ENCODE data around the gene PPP1R12B.
"Not testable (repeated sequence)": the region's sequence is repeated elsewhere in the genome, so short reads cannot be mapped to it uniquely, and the experiment has no call there.

Gene PPP1R12B

GRCh38 chr1:202361701-202362100 is 13.2 kb downstream of the PPP1R12B start:
- no peak for TF ChIP-seq CTCF (IDR thresholded peaks at IDR 0.05; ENCODE audit: low read depth, low read length, missing control alignments)
- no peak overlapping the region for H3K27ac ChIP-seq

GRCh38 chr1:202362212-202362611 is 13.7 kb downstream of the PPP1R12B start:
- H3K36me3 ChIP-seq (replicated peaks): no peaks in the 10 kb centered on the region
- H3K4me3 ChIP-seq (ENCODE audit: low read depth, low read length): no peak overlapping the region
- no peak for TF ChIP-seq CTCF (IDR thresholded peaks at IDR 0.05; ENCODE audit: low read depth, low read length, missing control alignments)
- H3K27ac ChIP-seq: no peak overlapping the region
- H3K27me3 ChIP-seq (replicated peaks): no peaks in the 10 kb centered on the region
- in situ Hi-C loops (cut with HindIII; ENCODE audit: low pct_ligation_motif_present, low sequenced_read_pairs): no loop called here
- no peak for DNase-seq

More at GRCh38 chr1:202361701-202362100, 13.2 kb downstream of the PPP1R12B start:
- in situ Hi-C loops (cut with HindIII; ENCODE audit: low pct_ligation_motif_present, low sequenced_read_pairs): no loop called here
- DNase-seq: no peak
- H3K27me3 ChIP-seq (replicated peaks): no peaks in the 10 kb centered on the region
- H3K36me3 ChIP-seq (replicated peaks): no peaks in the 10 kb centered on the region
- no peak overlapping the region for H3K4me3 ChIP-seq (ENCODE audit: low read depth, low read length)

- H3K36me3 ChIP-seq (replicated peaks): no peaks in the 10 kb centered on the region
- no peak for TF ChIP-seq CTCF (IDR thresholded peaks at IDR 0.05; ENCODE audit: low read depth, low read length, missing control alignments)
- no peak overlapping the region for H3K27ac ChIP-seq
- in situ Hi-C loops (cut with HindIII; ENCODE audit: low pct_ligation_motif_present, low sequenced_read_pairs): no loop called here
- no peak for DNase-seq
- H3K27me3 ChIP-seq (replicated peaks): no peaks in the 10 kb centered on the region
- no peak overlapping the region for H3K4me3 ChIP-seq (ENCODE audit: low read depth, low read length)
Measured at GRCh38 chr1:202365092-202365815, 16.8 kb downstream of the PPP1R12B start.

GRCh38 chr1:202367271-202367670 is 18.8 kb downstream of the PPP1R12B start:
- Histone ChIP-seq H3K4me3 (ENCODE audit: low read depth, low read length) (no peak overlapping the region), H3K27me3 (replicated peaks) (no peaks in the 10 kb centered on the region), H3K36me3 (replicated peaks) (no peaks in the 10 kb centered on the region), H3K27ac (no peak overlapping the region)
- no peak for DNase-seq
- no peak for TF ChIP-seq CTCF (IDR thresholded peaks at IDR 0.05; ENCODE audit: low read depth, low read length, missing control alignments)
- in situ Hi-C loops (cut with HindIII; ENCODE audit: low pct_ligation_motif_present, low sequenced_read_pairs): no loop called here

GRCh38 chr1:202370906-202371305 is 22.4 kb downstream of the PPP1R12B start:
- in situ Hi-C loops (cut with HindIII; ENCODE audit: low pct_ligation_motif_present, low sequenced_read_pairs); H3K27me3 ChIP-seq (replicated peaks); DNase-seq; H3K27ac ChIP-seq; H3K36me3 ChIP-seq (replicated peaks); H3K4me3 ChIP-seq (ENCODE audit: low read depth, low read length): not testable (repeated sequence)

GRCh38 chr1:202374099-202374498 is 25.6 kb downstream of the PPP1R12B start:
- DNase-seq: no peak
- no peaks in the 10 kb centered on the region for H3K27me3 ChIP-seq (replicated peaks)
- no peak overlapping the region for H3K27ac ChIP-seq
- H3K4me3 ChIP-seq (ENCODE audit: low read depth, low read length): no peak overlapping the region
- no peaks in the 10 kb centered on the region for H3K36me3 ChIP-seq (replicated peaks)
- TF ChIP-seq CTCF (IDR thresholded peaks at IDR 0.05; ENCODE audit: low read depth, low read length, missing control alignments): no peak
- in situ Hi-C loops (cut with HindIII; ENCODE audit: low pct_ligation_motif_present, low sequenced_read_pairs): no loop called here

GRCh38 chr1:202375175-202375574 is 26.7 kb downstream of the PPP1R12B start:
- H3K27ac ChIP-seq; H3K4me3 ChIP-seq (ENCODE audit: low read depth, low read length); in situ Hi-C loops (cut with HindIII; ENCODE audit: low pct_ligation_motif_present, low sequenced_read_pairs); H3K36me3 ChIP-seq (replicated peaks); DNase-seq; H3K27me3 ChIP-seq (replicated peaks): not testable (repeated sequence)
